GM18909 (cell line): Measurements from ENCODE around the gene FSTL4.

ENCODE experiments used
- ATAC-seq: cut with Tn5 transposase; IDR thresholded peaks from one replicate; pipeline ENCODE4 v1.9.1; 2021; ENCODE audit warnings: mild to moderate bottlenecking; ENCODE audit not compliant: unreplicated experiment, poor library complexity

The FSTL4 gene

DNA sequence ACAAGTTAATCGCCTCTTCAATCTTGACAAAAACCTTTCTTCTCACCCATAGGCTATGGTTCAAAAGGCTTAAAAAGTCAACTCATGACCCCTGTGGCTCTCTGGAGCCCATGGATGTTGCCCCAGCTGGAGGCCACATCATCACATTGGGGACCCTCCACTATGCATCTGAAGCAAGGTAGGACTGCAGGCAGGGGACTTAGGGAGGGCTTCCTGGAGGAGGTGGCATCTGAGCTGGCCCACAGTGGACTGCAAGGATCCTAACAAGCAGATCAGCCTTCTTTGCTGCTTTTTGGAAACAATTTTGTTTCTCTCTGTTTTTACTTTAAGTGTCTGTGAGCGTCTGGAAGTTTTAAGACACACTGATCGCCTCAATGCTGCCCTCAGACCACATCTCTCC lies 325.9 kb downstream of the FSTL4 start:
- no peak for ATAC-seq

GRCh38 chr5:133285583-133286021 lies 326.7 kb downstream of the FSTL4 start:
- no peak for ATAC-seq

DNA sequence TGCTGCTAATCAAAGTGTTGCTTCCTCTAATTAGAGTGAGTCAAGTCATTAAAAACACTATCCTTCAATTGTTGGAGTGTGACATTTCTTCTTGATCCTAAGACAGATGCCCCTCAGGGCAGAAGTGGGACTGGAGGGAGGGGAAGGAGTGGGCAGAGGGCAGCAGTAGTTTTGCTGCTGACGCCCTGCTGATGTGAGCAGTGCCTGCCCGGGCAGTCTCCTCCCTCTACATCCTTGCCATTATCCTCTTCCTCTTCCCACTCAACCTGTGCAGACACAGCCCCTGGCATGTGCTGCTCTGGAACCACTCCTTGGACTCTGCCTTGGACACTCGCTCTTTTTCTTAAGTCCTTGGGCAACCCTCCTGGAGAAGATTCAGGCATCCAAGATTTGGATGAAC lies 328.0 kb downstream of the FSTL4 start:
- no peak for ATAC-seq

- ATAC-seq, result no peak
Measured at GRCh38 chr5:133278317-133278716, 334.0 kb downstream of the FSTL4 start.

- ATAC-seq, result no peak
Measured at GRCh38 chr5:133277744-133278143, 334.6 kb downstream of the FSTL4 start.

- no peak for ATAC-seq
Measured at GRCh38 chr5:133276171-133276570, 336.2 kb downstream of the FSTL4 start.

DNA sequence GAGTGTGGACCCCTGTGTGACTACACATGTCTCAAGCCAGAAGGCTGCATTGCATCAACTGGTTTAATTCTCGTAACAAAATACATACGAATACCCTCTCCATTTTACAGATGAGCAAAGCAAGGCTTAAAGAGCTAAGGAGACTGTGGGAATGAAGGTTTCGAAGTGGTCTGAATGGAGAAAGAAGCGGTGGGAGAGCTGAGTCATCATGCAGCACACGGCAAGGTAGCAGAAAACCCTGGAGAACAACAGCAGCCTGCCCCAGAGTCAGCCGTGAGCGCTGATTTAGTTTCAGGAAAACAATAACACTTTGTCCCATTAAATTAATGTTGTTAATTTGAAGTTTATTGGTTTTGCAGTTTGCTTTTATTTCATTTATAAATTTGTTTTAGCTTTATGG lies 336.7 kb downstream of the FSTL4 start:
- no peak for ATAC-seq

DNA sequence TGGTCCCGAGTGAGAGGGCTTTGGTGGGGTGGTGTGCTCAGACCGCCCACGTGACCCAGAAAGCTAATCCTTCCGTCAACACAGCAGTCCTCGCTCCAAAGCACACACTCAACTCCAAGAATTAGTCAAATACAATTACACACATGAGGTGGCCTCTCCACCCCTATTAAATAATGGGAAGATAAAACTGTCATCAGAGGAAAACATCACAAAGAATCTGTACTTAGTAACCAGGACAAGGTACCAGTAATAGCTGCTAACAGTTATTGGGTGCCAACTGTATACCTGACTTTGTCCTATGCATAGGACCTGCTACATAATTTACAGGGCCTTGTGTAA lies 337.8 kb downstream of the FSTL4 start:
- ATAC-seq, result no peak

DNA sequence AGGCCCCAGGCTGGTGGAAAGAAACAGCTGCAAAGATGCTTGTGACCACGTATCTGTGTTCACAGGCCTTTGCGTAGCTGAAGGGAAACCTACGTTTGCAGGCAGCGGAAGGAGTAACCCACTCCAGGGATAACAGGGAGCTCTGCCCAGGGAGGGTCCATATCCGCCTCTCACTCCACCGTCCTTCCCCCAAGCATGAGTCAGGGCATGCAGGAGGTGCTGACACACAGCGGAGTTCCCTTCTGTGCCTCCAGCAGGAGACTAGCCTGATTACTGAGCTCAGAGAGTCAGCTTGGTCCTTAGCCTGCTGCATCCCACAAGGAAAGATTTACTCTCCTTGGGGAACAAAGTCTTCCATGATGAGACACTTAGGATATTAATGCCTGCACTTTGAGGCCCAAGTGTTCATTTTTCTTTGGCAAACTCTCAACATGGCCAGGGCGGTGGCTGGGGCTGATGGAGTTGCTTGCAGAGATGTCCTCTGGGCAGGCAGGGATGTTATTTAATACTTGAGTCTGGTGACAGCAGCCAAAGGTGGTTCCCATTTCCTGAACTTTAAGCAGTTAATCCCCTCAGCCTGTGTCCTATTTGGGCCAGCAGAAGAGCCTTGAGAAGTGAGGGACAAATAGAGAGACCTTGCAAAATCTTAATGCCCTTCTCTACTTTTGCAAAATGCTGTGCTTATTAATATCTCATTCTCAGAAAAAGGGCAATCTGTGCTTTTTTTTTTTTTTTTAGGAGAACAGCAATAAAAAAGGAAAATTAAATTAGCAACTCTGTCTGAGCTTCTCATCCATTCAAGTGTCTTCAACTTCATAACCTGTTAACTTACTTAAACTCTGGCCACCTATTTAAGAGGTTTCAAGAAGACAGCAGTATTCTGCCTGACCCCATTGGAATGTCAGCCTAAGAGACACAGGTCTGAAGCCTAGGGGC lies 338.4 kb downstream of the FSTL4 start:
- ATAC-seq, result no peak

- ATAC-seq, result no peak
Measured at GRCh38 chr5:133272345-133272744, 340.0 kb downstream of the FSTL4 start.

GRCh38 chr5:133271606-133272005 lies 340.7 kb downstream of the FSTL4 start:
- ATAC-seq, result no peak

GRCh38 chr5:133269691-133270090 lies 342.6 kb downstream of the FSTL4 start:
- no peak for ATAC-seq

DNA sequence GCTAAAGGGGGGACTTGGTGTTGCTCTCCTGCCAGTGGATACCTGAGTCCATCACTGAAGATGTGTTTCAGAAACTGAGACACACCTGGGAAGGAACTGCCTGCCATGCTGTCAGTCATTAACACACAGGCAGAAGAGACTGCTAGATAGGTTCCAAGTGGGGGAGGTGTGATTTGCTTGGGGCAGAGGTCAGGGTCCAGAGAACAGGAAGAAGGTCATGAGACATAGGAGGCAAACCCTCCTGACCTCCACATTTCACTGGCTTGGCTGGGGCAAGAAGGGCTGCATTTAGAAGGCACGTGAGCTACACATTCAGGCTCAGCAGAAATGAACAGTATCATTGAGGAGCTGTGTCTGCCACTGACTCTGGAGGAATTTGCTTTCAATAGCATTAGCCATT lies 344.7 kb downstream of the FSTL4 start:
- no peak for ATAC-seq

DNA sequence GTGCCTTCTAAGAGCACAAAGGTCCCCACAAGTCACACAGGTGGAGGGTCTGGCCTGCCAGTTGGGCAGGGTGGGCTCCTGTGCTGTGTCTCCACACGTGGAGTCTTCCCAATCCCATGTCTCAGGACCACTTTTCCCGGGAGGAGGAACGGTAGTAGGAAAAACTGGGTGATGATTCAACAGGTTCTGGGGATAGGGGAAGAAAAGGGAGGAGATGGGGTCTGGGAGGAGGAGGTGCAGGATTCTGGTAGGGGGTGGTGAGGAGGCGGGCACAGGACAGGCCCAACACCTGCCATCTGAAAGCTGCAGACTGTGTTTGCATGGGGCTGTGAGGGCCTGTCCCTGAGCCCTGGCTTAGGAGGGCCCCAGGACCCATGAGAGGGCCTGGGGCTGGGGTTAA lies 345.4 kb downstream of the FSTL4 start:
- no peak for ATAC-seq

DNA sequence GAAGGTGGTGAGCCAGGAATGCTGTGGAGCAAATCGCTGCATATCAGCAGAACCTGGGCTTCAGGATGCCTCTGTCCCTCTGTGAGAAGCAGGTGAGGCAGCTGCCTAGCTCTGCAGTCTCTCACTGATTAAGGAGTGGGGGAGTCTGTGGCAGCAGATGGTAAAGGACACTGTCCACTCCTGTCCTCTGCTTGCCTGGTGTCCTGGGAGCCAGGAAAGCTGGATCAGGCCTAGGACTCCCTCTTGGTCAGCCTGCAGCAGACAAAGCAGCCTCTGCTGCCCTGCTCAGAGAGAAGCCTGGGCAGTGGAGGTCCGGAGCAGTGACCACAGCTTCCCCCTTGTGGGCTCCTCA lies 345.8 kb downstream of the FSTL4 start:
- no peak for ATAC-seq

GRCh38 chr5:133265720-133266526 lies 346.4 kb downstream of the FSTL4 start:
- ATAC-seq, result no peak

DNA sequence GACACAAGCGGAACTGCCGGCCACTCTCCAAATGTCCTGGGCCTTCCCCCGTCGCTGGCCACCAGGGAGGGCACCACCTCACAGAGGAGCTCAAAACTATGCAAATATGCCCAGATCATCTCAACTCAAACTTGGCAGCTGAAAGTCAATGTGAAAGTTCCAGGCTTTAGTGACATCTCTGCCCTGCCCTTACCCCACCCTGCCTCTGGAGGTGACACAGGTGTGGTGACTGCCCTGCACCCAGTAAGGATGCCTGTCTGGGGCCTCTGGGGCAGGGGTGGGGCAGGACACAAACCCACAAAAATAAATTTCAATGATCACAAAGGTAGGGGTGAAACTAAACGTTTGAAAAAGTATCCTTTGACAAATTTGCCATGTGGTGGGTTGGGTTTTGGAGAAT lies 347.1 kb downstream of the FSTL4 start:
- ATAC-seq, result no peak

GRCh38 chr5:133262690-133263089 lies 349.7 kb downstream of the FSTL4 start:
- no peak for ATAC-seq

DNA sequence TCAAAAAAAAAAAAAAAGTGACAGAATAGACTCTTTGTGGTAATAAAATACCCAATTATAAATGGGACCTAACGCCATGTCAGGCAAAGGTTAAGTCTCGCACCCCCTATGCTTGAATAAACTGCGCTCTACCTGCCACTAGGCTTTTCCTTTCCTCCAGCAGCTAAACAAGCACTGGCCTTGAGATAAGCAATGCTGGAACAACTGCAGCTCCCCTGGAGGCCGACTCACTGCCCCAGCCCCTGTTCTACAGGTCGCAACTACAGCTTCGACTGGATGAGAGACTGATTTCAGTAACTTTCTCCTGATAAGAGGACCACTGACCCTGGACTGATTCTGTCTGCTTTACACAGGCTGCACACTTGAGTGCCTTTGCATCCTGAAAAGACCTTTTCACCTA lies 350.3 kb downstream of the FSTL4 start:
- ATAC-seq, result no peak

DNA sequence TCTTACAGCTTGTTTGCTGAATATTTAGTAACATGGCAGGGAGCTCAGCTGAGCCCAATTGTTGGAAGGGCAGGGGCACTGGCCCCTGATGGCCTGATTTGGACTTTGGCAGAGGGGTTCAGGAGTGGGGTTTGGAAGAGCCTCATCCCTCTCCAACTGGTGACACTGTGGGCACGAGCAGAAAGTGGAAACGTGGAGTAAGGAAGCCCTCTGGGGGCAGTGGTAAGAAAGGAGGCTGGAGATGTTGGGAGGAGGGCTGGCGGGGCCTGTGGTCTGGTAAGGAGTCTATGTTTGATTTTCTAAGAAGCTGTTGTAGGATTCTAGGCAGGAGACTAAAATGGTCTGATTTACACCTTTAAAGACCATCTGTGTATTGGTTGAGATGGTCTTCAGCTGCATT lies 351.6 kb downstream of the FSTL4 start:
- ATAC-seq, result no peak

- no peak for ATAC-seq
Measured at GRCh38 chr5:133259199-133259997, 352.9 kb downstream of the FSTL4 start.
